ENCODE results near the gene RAD9A. TPM values are rescaled to one million over a fixed set of nuclear protein-coding genes. Genes with fewer than 3 reads are reported as not detected.

Gene RAD9A
- total RNA-seq, 1 donor from 2014 or later, result 8.3 TPM

- TF ChIP-seq CTCF (IDR thresholded peaks at IDR 0.05; ENCODE audit: insufficient read depth, low read length, poor library complexity, severe bottlenecking), result no peak
- DNase-seq (ENCODE audit: low read depth), result no peak
- peak within 1 kb of the TSS; percentile 79 for H3K4me3 ChIP-seq (ENCODE audit: low read depth, low read length)
- no peaks in the 10 kb centered on the region for H3K36me3 ChIP-seq (ENCODE audit: control insufficient read depth, insufficient read depth, low read length)
- H3K27me3 ChIP-seq (ENCODE audit: control insufficient read depth, insufficient read depth, low read length), result no peaks in the 10 kb centered on the region
Observed at GRCh38 chr11:67372993-67373647, 18.7 kb upstream of the RAD9A start, which contains the start of gene CLCF1. TSS of gene CLCF1 (minus strand) at chr11:67373598. CDS start at chr11:67373539, 59 bp downstream.

DNA sequence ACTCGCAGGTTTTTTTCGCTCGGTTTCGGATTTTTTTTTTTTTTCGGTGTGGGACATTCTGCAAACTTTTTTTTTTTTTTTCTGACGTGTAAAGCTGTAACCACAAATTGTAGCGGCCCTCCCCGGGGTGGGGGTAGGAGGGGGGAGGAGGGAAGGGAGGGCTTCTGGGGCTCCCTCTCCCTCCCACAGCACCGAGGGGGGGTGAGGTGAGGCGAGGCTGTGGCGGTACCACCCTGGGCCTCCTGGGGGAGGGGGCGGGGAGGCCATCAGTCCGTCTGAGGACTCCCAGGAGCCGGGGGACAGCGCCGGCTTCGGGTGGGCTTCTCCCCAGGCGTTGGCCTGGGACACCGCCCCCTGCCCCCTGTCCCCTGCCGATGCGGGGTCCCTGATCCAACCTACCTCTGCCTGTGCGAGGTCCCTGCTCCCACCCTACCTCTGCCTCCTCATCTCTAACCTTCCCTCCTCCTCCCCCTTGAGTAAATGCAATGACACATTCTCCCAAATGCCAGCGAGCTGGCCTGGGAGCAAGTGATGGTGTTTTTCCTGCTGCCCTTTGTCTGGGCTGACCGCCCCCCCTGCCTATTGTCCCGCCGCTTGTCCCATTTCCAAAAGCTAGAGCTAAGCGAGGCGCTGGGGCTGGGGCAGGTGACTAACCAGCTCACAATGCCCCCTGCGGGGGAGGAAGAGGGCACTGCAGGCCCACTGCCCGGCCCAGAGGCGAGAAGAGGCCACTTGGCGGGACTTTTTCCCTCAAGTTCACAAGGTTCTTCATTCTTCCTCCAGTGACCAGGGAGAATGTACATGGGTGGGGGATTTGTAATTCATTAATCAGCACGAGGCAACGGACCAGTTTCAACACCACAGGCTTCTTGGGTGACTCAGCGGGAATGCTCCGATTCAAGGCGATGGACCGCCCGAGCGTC, 17.9 kb upstream of the RAD9A start:
- peak; percentile 46 for TF ChIP-seq CTCF (IDR thresholded peaks at IDR 0.05; ENCODE audit: insufficient read depth, low read length, poor library complexity, severe bottlenecking)
- Histone ChIP-seq H3K4me3 (ENCODE audit: low read depth, low read length) (peak overlapping the region; percentile 79), H3K27me3 (ENCODE audit: control insufficient read depth, insufficient read depth, low read length) (no peaks in the 10 kb centered on the region), H3K36me3 (ENCODE audit: control insufficient read depth, insufficient read depth, low read length) (no peaks in the 10 kb centered on the region)
- peak; percentile 99 for DNase-seq (ENCODE audit: low read depth)

- no peak for TF ChIP-seq CTCF (IDR thresholded peaks at IDR 0.05; ENCODE audit: insufficient read depth, low read length, poor library complexity, severe bottlenecking)
- H3K4me3 ChIP-seq (ENCODE audit: low read depth, low read length), result peak overlapping the region; percentile 7
- DNase-seq (ENCODE audit: low read depth), result no peak
- H3K27me3 ChIP-seq (ENCODE audit: control insufficient read depth, insufficient read depth, low read length), result no peaks in the 10 kb centered on the region
- no peaks in the 10 kb centered on the region for H3K36me3 ChIP-seq (ENCODE audit: control insufficient read depth, insufficient read depth, low read length)
Observed at GRCh38 chr11:67374571-67375281, 17.1 kb upstream of the RAD9A start.

- no peaks in the 10 kb centered on the region for H3K27me3 ChIP-seq (ENCODE audit: control insufficient read depth, insufficient read depth, low read length)
- peak overlapping the region; percentile 11 for H3K4me3 ChIP-seq (ENCODE audit: low read depth, low read length)
- no peaks in the 10 kb centered on the region for H3K36me3 ChIP-seq (ENCODE audit: control insufficient read depth, insufficient read depth, low read length)
- DNase-seq (ENCODE audit: low read depth), result no peak
- TF ChIP-seq CTCF (IDR thresholded peaks at IDR 0.05; ENCODE audit: insufficient read depth, low read length, poor library complexity, severe bottlenecking), result no peak
Observed at GRCh38 chr11:67375320-67376055, 16.3 kb upstream of the RAD9A start.

DNA sequence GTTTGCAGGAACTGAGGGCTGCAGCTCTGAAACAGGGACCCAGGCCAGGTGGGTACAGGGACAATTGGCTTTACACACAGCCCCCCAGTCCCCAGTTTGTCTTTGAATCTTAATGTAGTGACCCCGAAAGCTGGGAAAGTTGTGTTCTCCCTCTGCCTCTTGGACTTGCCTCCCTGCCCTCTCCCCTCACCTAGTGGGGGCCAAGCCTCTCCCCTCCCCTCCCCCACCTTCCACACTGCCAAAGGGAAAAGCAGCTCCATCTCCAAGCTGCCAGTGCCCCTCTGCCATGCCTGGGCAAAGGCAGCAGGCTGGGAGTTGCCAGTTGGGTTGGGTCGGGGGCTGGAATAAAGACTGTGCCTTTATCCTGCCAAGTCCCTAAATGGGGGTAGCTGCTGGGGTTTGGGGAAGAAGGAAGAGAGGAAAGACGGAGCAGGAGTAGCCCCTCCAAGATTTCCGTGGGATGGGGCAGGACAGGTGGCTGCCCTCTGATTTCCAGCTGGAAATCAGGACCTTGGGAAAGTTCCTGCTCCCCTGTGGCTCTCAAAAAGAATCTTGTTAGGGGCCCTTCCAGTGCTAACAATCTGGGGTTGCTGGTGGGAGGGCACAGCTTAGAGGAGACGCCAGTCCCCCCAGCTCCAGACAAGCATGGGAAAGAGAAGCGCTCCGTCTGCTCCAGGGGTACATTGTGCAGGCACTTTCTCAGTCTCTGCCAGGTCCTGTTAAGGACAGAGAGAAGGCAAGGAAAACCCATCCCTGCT, 15.5 kb upstream of the RAD9A start:
- DNase-seq (ENCODE audit: low read depth), result no peak
- no peaks in the 10 kb centered on the region for H3K27me3 ChIP-seq (ENCODE audit: control insufficient read depth, insufficient read depth, low read length)
- no peak overlapping the region for H3K4me3 ChIP-seq (ENCODE audit: low read depth, low read length)
- no peaks in the 10 kb centered on the region for H3K36me3 ChIP-seq (ENCODE audit: control insufficient read depth, insufficient read depth, low read length)
- TF ChIP-seq CTCF (IDR thresholded peaks at IDR 0.05; ENCODE audit: insufficient read depth, low read length, poor library complexity, severe bottlenecking), result no peak

All from kidney epithelial cell (primary cell).